ENCODE measurements around the gene TMBIM1.

DNA sequence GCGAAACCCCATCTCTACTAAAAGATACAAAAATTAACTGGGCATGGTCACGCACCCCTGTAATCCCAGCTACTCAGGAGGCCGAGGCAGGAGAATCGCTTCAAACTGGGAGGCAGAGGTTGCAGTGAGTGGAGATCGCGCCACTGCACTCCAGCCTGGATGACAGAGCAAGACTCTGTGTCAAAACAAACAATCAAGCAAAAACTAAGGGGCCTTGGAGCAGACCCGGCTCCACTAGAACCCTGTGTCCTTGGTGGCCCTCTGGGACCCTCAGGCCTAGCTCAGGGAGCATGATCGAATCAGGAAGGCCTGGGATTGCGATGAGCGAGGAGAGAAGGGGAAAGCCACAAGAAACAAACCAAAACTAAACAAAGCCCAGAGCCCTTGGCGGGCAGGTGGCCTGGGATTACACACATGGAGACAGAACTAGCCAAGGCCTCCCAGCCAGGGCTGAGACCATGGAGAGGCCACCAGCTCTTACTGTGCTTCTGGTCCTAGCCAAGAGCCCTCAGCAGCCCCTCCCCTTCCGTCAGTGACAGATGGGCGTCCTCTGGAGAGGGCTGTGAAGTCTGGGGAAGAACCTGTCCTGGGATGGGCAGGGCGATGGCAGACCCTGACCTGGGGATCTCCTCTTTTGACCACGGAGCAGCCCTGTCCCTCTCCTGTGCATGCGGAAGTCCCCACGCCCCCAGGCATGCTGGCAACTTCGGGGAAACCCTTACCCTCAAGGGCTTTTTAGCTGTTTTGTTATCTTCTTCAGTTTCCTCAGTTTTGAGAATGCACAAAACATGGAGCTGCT, 36.9 kb upstream of the TMBIM1 start:
- TF ChIP-seq POLR2A (IDR thresholded peaks at IDR 0.05): no peak
- TF ChIP-seq, protein P1, sequence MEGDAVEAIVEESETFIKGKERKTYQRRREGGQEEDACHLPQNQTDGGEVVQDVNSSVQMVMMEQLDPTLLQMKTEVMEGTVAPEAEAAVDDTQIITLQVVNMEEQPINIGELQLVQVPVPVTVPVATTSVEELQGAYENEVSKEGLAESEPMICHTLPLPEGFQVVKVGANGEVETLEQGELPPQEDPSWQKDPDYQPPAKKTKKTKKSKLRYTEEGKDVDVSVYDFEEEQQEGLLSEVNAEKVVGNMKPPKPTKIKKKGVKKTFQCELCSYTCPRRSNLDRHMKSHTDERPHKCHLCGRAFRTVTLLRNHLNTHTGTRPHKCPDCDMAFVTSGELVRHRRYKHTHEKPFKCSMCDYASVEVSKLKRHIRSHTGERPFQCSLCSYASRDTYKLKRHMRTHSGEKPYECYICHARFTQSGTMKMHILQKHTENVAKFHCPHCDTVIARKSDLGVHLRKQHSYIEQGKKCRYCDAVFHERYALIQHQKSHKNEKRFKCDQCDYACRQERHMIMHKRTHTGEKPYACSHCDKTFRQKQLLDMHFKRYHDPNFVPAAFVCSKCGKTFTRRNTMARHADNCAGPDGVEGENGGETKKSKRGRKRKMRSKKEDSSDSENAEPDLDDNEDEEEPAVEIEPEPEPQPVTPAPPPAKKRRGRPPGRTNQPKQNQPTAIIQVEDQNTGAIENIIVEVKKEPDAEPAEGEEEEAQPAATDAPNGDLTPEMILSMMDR (IDR thresholded peaks at IDR 0.05): no peak

Data from right lobe of liver (tissue), 4 donors.